ENCODE data around the gene RFC3.

- no peak for TF ChIP-seq EP300 (IDR thresholded peaks at IDR 0.05; ENCODE audit: borderline replicate concordance in 1 of 2, low read depth in 1 of 2, low read length in 1 of 2)
- TF ChIP-seq CTCF (IDR thresholded peaks at IDR 0.05) = no peak
- no peak for TF ChIP-seq YY1 (IDR thresholded peaks at IDR 0.05; ENCODE audit: low read depth)
Measured at GRCh38 chr13:33784738-33785137, 33.2 kb upstream of the RFC3 start.

Measured in SK-N-SH (cell line).